GM12873 (cell line): Measurements from ENCODE around the gene PRRC2A.

ENCODE experiments used
- TF ChIP-seq, protein P1 (sequence below): IDR thresholded peaks from 2 replicates; pipeline ENCODE4 v1.5.1; 2012; ENCODE audit warnings: low read depth, mild to moderate bottlenecking, moderate library complexity, low read length, control low read depth; ENCODE audit not compliant: insufficient read depth; ENCODE audit errors: missing control alignments

PRRC2A gene

DNA sequence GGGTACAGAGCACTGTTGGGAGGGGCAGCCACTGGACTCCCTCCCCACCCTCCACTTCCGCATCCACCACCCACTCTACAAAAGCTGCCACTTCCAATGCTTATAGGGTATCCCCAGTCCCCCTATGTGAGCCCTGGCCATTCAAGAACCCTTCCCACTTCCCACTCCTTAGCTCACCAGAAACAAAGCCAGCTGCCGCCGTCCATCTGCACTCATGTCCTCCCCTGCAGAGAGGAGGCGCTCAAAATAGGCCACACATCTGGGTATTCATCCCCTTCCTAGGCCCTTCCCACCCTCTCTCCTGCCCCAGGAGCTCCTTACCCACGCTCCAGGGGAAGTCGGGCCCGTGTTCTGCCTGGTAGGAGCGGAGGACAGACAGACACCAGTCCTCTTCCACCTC is 66.8 kb downstream of the PRRC2A start:
- TF ChIP-seq, protein P1, sequence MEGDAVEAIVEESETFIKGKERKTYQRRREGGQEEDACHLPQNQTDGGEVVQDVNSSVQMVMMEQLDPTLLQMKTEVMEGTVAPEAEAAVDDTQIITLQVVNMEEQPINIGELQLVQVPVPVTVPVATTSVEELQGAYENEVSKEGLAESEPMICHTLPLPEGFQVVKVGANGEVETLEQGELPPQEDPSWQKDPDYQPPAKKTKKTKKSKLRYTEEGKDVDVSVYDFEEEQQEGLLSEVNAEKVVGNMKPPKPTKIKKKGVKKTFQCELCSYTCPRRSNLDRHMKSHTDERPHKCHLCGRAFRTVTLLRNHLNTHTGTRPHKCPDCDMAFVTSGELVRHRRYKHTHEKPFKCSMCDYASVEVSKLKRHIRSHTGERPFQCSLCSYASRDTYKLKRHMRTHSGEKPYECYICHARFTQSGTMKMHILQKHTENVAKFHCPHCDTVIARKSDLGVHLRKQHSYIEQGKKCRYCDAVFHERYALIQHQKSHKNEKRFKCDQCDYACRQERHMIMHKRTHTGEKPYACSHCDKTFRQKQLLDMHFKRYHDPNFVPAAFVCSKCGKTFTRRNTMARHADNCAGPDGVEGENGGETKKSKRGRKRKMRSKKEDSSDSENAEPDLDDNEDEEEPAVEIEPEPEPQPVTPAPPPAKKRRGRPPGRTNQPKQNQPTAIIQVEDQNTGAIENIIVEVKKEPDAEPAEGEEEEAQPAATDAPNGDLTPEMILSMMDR, result no peak
